ENCODE measurements around the gene AKT1S1. TPM values are rescaled to one million over a fixed set of nuclear protein-coding genes. Genes with fewer than 3 reads are reported as not detected.
"Not testable (repeated sequence)": the region's sequence is repeated elsewhere in the genome, so short reads cannot be mapped to it uniquely, and the experiment has no call there.

Gene AKT1S1
- 1 to 10 TPM; 1.5 to 6.0 (median 3.2) TPM for polyA plus RNA-seq (ENCODE audit: low read depth in 6 of 6)

DNA sequence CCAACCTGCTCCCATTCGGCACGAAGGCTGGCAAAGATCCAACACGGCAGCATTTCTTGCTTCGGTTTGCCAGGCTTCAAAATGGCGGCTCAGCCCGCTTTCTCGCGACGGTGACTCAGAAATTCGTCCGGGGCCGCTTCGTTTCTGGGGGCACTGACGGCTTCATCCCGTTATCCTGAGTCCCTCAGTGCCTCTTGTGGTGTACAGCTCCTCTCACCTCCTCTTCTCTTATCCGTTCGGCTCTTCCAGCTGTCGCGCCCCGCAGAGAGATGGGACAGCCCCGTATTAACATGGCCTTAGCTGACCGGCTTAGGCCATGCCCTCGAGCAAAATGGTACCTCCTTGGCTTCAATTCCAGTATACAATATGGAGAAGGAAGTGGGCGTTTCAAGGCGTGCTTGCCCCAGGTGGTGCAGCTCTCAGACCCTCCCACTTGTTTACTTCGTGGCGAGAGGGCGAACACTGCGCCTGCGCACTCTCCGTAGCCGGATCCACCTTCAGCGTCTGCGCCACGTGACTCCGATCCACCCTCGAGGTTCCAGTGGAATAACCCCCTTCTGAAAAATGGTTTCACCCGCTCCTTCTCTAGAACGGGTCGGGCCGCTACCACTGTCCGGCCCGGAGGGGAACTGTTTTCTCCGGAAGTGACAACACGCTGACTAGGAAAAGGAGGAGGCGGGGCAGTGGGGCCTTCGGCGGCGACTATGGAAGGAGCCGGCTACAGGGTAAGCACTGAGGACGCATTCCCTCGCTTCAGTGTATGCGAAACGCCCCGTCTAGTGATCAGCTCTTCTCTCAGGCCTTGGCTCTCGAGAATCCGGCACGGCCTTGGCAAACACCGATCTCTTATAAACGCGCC lies at the start of gene AKT1S1, which contains the start of gene TBC1D17:
Gene AKT1S1 (minus strand): TSS at position 336 of the 859 bp plus-strand sequence. CDS start 4,060 bp downstream, outside the sequence.
Gene TBC1D17 (plus strand): TSS at position 683 of the 859 bp plus-strand sequence. CDS start 22 bp downstream, at position 705.
- H3K36me3 Mint-ChIP-seq = peaks cover 0 to 10% of the 10 kb centered on the region in 2 donors
- peak within 1 kb of the TSS in 2 of 6 donors; percentile 70 to 96 for H3K27ac Mint-ChIP-seq
- DNase-seq (peak; percentile 99), ATAC-seq (ENCODE audit: low read depth in 2 of 2) (peak; percentile 62 to 66)
- H3K4me1 Mint-ChIP-seq = peaks cover 18 to 26% (median 25%) of the 10 kb centered on the region in 3 donors
- no peak within 1 kb of the TSS for H3K4me3 Mint-ChIP-seq
- H3K27me3 Mint-ChIP-seq = no peaks in the 10 kb centered on the region
- H3K9me3 Mint-ChIP-seq = no peaks in the 10 kb centered on the region

DNA sequence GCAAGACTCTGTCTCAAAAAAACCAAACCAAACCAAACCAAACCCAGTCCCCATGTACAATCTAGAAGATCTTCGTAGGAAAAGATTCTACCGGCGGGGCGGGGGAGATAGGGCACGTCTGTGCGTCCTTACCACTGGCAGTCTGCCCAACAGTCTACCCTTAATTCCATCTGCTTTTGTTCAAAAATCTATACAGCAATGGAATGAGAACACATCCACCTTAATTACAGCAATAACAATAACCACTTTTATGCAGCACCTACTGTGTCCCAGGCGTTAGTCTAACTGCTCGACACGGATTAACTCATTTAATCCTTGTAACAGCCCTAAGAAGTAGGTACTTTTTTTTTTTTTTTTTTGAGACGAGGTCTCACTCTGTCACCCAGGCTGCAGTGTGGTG lies 49.4 kb upstream of the AKT1S1 start:
- Mint-ChIP-seq H3K9me3 (peaks cover 0 to 5% (median 0%) of the 10 kb centered on the region in 7 donors), H3K27me3 (no peaks in the 10 kb centered on the region), H3K36me3 (no peaks in the 10 kb centered on the region), H3K4me1 (peaks cover 41 to 58% (median 52%) of the 10 kb centered on the region in 3 donors), H3K27ac (peak overlapping the region in 1 of 6 donors; percentile 60), H3K4me3 (peak overlapping the region in 2 of 8 donors; percentile 18 to 65)
- DNase-seq (no peak), ATAC-seq (ENCODE audit: low read depth in 2 of 2) (no peak)

DNA sequence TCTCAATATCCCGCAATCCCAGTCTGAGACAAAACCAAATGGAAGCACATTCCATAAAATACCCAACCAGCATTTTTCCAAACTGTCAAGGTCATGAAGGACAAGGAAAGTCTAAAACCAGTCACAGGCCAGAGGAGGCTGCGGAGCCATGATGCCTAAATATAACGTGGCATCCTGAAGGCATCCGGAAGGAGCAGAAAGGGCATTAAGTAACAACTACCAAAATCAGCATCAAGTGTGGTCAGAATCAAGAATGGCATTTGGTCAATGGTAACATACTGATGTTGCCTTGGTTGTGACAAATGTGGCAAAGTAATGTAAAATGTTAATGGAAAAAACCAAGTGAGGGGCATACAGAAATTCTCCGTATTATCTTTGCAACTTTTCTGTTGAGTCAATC lies 48.3 kb upstream of the AKT1S1 start:
- H3K4me3 Mint-ChIP-seq = no peak overlapping the region
- H3K27ac Mint-ChIP-seq = no peak overlapping the region
- no peaks in the 10 kb centered on the region for H3K36me3 Mint-ChIP-seq
- H3K9me3 Mint-ChIP-seq = peaks cover 0 to 5% (median 0%) of the 10 kb centered on the region in 7 donors
- DNase-seq (no peak), ATAC-seq (ENCODE audit: low read depth in 2 of 2) (no peak)
- peaks cover 45 to 65% (median 57%) of the 10 kb centered on the region in 3 donors for H3K4me1 Mint-ChIP-seq
- H3K27me3 Mint-ChIP-seq = no peaks in the 10 kb centered on the region

DNA sequence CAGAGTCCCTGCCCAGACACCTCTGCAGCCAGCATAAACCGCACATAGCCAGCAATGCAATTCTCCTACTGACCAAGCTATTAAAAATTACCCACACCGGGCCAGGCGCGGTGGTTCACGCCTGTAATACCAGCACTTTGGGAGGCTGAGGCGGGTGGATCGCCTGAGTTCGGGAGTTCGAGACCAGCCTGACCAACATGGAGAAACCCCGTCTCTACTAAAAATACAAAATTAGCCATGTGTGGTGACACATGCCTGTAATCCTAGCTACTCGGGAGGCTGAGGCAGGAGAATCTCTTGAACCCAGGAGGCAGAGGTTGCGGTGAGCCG lies 47.7 kb upstream of the AKT1S1 start:
- H3K36me3 Mint-ChIP-seq; H3K9me3 Mint-ChIP-seq; DNase-seq; H3K27ac Mint-ChIP-seq; H3K27me3 Mint-ChIP-seq; ATAC-seq (ENCODE audit: low read depth in 2 of 2): not testable (repeated sequence)
- H3K4me1 Mint-ChIP-seq = peaks cover 42 to 63% (median 53%) of the 10 kb centered on the region in 3 donors
- peak overlapping the region in 2 of 8 donors; percentile 24 to 51 for H3K4me3 Mint-ChIP-seq

DNA sequence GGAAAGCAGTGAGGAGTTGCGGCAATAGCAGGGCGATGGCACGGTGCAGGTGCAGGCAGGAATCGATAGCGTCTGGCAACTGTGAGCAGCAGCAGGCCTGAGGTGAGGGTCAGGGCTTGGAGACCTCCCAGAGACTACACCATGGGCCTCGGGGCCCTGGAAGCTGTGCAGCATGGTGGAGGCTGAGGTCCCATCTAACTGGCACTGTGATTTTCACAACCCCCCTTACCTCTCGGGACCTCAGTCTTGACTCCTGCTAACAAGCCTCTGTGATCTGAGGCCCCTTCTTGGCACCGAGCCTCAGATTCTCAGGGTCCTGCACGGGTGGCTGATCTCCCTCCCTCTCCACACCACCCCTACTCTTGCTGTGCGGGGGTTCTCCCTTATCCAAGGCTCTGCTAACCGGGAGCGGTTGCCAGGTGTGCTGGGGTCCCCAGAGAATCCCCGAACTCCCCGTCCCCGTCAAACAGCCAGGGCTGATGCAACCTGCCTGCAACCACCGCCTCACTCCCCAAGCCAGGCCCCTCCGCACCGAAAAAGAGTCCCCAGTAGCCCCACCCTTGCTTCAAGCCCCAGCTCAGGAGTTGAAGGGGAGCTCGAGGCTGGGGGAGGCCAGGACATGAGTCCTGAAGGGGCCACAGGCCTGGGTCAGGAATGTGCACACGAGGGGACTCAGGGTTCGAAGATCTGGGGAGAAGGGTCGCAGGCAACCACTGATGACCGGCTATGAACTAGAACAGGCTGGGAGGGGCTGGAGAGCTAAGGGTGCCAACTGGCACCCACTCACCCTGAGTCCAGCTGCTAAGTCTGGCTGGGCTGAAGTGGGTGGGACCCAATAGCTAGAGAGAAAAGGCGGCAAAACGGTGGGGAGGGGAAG lies 47.1 kb upstream of the AKT1S1 start:
- ATAC-seq (ENCODE audit: low read depth in 2 of 2) = no peak
- peaks cover 40 to 60% (median 53%) of the 10 kb centered on the region in 3 donors for H3K4me1 Mint-ChIP-seq
- H3K9me3 Mint-ChIP-seq = no peaks in the 10 kb centered on the region
- H3K27me3 Mint-ChIP-seq = no peaks in the 10 kb centered on the region
- no peak for DNase-seq
- peak overlapping the region in 1 of 6 donors; percentile 83 for H3K27ac Mint-ChIP-seq
- H3K36me3 Mint-ChIP-seq = no peaks in the 10 kb centered on the region
- peak overlapping the region in 2 of 8 donors; percentile 30 to 51 for H3K4me3 Mint-ChIP-seq

DNA sequence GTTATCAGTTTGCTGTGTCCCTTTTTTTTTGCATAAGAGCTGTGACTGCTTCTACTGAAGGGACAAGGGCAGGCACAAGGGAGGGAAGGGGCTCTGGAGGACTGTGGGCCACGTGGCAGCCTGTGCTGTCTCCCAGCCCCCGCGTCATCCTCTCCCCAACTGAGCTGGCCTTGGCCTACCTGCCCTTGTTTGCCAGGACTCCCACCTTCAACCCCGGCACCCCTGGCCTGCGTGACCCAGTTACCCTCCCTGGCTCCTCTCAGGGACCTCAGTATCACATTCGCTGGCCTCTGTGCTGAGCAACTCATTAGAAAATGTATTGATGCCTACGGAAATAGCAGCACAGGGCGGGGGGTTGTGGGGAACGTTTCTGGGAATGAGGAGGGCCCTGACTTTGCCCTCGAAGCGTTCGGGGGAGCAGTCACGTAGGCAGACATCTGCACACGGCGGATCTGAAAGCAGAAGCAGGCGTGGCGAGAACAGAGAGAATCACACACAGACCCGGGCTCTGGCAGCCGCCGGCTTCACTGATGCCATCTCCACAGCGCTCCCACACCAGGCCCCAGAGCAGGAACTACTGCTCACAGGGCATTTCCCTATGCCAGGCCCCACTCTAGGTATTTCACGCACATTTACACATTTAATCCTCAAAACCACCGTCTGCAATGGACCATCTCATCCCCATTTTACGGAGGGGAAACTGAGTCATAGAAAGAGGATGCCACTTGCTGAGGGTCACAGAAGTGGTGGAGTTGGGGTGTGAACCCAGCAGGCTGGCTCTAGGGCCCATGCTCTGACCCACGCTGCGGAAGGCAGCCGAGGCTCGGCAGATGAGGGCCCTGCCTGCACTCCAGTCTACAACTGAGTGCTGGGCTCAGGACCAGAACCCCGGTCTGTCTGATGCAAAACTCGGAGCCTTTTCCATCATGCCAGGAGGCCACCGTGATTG lies 46.2 kb upstream of the AKT1S1 start:
- Mint-ChIP-seq H3K4me3 (peak overlapping the region in 1 of 8 donors; percentile 30), H3K27ac (peak overlapping the region in 3 of 6 donors; percentile 68 to 83 (median 82)), H3K4me1 (peaks cover 35 to 59% (median 48%) of the 10 kb centered on the region in 3 donors), H3K36me3 (no peaks in the 10 kb centered on the region), H3K9me3 (no peaks in the 10 kb centered on the region), H3K27me3 (no peaks in the 10 kb centered on the region)
- ATAC-seq (ENCODE audit: low read depth in 2 of 2) (no peak), DNase-seq (no peak)

DNA sequence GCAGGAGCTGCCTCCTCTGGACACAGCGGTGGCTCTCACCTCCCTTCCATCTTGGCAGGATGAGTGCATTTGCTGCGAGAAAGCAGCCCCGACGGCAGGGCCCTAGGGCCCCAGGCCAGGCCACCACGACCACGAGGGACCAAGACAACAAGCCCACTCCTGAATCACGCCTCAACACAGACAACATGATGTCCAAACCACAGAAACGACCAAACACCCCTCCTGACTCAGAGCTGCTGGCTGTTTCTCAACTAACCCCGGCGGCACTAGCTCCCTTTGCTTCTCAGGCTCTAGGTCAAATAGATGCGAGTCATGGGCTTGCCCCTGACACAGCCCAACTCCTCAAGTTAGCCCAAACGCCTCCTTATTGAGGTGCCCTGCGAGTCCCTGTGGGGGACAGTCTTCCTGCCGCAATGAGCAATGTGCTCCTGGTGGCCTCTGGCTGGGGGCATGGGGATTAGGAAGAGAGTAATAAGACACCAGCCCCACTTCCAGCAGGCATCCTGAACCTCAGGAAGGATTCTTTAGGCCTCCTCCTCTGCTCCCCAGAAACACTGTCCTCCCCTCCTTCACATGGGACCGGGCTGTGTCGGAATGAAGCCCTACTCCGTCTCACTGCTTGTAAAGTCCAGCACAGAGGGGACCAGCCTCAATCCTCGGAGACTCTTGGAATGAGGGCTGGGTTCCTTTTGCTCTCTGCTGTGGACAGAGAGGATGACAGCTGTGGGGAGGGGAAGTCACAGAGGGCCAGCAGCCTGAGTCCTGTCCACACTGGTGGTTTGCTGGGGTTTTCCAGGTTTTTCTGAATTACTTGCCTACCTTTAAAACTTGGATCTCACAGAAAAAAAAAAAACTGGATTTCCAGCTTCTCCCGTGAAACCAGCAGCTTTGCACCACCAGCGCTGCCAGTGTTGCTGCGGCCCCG lies 45.0 kb upstream of the AKT1S1 start:
- Mint-ChIP-seq H3K4me1 (peaks cover 30 to 55% (median 45%) of the 10 kb centered on the region in 3 donors), H3K27ac (peak overlapping the region in 1 of 6 donors; percentile 73), H3K4me3 (no peak overlapping the region), H3K36me3 (peaks cover 0 to 3% of the 10 kb centered on the region in 2 donors), H3K27me3 (no peaks in the 10 kb centered on the region), H3K9me3 (no peaks in the 10 kb centered on the region)
- ATAC-seq (ENCODE audit: low read depth in 2 of 2) (no peak), DNase-seq (no peak)

DNA sequence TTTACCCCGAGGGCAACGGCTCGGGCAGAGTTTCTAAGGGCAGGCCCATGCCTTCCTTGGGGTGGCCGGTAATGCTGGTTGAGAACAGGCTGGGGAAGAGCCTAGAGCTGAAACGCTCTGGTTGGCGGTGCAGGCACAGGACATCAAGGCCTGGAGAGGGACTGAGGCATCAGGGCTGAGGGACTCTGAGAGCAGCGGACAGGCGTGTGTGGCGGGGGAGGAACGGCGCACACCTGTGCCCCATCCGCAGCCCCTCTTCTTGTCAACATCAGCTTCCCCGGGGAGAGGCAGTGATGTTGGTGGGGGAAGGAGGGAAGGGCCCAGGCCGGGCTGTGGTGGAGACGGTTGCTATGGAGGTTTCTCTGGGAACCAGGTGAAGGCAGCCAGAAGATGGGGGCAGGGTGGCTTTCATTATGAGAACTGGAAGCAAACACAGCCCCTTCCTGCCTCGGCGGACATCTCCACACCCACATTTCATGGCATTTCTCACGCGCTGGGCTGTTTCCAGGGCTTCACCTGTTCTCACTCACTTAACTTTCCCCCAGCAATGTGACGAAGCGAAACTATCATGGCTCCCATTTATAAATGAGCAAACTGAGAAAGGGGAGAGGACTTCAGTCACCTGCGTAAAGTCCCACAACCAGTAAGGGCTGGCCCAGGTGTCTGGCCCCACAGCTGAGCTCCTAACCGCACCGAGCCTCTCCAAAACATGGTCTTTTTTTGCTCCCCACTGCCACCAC lies 43.6 kb upstream of the AKT1S1 start:
- peaks cover 31 to 56% (median 51%) of the 10 kb centered on the region in 3 donors for H3K4me1 Mint-ChIP-seq
- no peak overlapping the region for H3K4me3 Mint-ChIP-seq
- H3K27me3 Mint-ChIP-seq = no peaks in the 10 kb centered on the region
- peaks cover 0 to 7% of the 10 kb centered on the region in 2 donors for H3K36me3 Mint-ChIP-seq
- DNase-seq (no peak), ATAC-seq (ENCODE audit: low read depth in 2 of 2) (no peak)
- peak overlapping the region in 4 of 6 donors; percentile 9 to 85 (median 68) for H3K27ac Mint-ChIP-seq
- H3K9me3 Mint-ChIP-seq = no peaks in the 10 kb centered on the region

DNA sequence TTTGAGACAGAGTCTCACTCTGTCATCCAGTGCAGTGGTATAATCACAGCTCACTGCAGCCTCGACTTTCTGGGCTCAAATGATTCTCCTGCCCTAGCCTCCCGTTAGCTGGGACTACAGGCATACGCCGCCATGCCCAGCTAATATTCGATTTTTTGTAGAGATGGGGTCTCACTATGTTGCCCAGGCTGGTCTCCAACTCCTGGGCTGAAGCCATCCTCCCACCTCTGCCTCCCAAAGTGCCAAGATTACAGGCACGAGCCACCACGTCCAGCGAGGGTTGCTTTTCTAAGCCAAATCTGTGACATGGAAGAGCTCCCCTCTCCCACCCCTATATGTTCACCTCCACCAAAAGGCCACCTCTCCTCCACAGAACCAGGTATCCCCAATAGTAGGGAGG lies 40.9 kb upstream of the AKT1S1 start:
- ATAC-seq (ENCODE audit: low read depth in 2 of 2) (no peak), DNase-seq (no peak)
- Mint-ChIP-seq H3K4me1 (peaks cover 34 to 63% (median 47%) of the 10 kb centered on the region in 3 donors), H3K9me3 (no peaks in the 10 kb centered on the region), H3K4me3 (peak overlapping the region in 2 of 8 donors; percentile 44 to 67), H3K36me3 (peaks cover 4 to 18% of the 10 kb centered on the region in 2 donors), H3K27me3 (no peaks in the 10 kb centered on the region), H3K27ac (peak overlapping the region in 3 of 6 donors; percentile 15 to 97 (median 61))

DNA sequence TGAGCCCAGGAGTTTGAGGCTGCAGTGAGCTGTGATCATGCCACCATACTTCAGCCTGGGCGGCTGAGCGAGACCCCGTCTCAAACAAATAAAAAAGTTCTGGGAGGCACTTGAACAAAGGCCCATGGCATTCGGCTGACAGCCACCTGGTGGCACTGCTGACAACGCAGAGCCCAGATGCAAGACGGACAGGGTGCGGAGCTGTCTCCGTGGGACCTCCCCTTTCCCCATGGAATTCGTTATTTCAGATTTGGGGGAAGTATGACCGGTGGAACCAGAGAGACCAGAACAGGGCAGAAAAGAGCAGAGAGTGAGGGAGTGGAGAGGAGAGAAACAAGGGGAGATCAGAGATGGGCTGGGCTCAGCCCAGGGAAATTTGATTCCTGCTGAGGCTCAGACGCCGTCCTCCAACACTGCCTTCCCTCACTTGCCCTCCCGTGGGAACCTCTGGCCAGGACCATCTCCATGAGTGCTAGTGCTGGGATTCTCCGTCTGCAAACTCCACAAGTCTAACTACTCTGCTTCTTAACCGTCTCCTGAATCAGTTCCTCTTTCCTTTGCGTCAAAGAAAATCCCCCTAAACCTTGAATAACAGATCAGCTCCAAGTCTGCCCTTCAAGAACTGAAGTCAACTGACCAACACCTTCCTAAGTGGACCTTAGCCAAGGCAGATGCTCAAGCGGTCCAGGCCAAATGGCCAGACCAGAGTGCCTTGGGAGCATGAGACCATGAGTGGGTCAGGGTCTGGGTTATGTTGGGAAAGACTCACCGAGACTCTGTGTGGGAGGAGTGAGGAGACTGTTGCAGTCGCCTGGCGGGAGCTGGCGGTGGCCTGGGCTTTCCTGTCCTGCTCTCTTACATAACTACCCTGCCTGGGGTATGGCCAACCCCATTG lies 39.9 kb upstream of the AKT1S1 start:
- no peaks in the 10 kb centered on the region for H3K9me3 Mint-ChIP-seq
- peak overlapping the region in 4 of 8 donors; percentile 1 to 76 (median 57) for H3K4me3 Mint-ChIP-seq
- no peaks in the 10 kb centered on the region for H3K27me3 Mint-ChIP-seq
- H3K27ac Mint-ChIP-seq = peak overlapping the region; percentile 70 to 97 (median 74)
- H3K36me3 Mint-ChIP-seq = peaks cover 9 to 18% of the 10 kb centered on the region in 2 donors
- DNase-seq (no peak), ATAC-seq (ENCODE audit: low read depth in 2 of 2) (peak in 1 of 2 donors; percentile 78)
- H3K4me1 Mint-ChIP-seq = peaks cover 34 to 66% (median 53%) of the 10 kb centered on the region in 3 donors
